HG03097 (cell line): ENCODE data around the gene DTNB.

Experiments used
- ATAC-seq: cut with Tn5 transposase; IDR thresholded peaks from one replicate; pipeline ENCODE4 v1.9.1; 2021; ENCODE audit not compliant: unreplicated experiment, low FRiP score

The DTNB gene

GRCh38 chr2:25335204-25335603, 338.2 kb downstream of the DTNB start:
- ATAC-seq: no peak

GRCh38 chr2:25334482-25334881, 338.9 kb downstream of the DTNB start:
- ATAC-seq: no peak

- no peak for ATAC-seq
Measured at GRCh38 chr2:25333981-25334380, 339.4 kb downstream of the DTNB start.

- ATAC-seq: no peak
Measured at GRCh38 chr2:25332571-25332970, 340.8 kb downstream of the DTNB start.

GRCh38 chr2:25331686-25332365, 341.6 kb downstream of the DTNB start:
- no peak for ATAC-seq

GRCh38 chr2:25330937-25331336, 342.4 kb downstream of the DTNB start:
- ATAC-seq: no peak

GRCh38 chr2:25330273-25330672, 343.1 kb downstream of the DTNB start:
- no peak for ATAC-seq

- ATAC-seq: no peak
Measured at GRCh38 chr2:25328152-25329085, 345.0 kb downstream of the DTNB start.
